ENCODE results near the gene ENDOU.

The ENDOU gene, protein sequence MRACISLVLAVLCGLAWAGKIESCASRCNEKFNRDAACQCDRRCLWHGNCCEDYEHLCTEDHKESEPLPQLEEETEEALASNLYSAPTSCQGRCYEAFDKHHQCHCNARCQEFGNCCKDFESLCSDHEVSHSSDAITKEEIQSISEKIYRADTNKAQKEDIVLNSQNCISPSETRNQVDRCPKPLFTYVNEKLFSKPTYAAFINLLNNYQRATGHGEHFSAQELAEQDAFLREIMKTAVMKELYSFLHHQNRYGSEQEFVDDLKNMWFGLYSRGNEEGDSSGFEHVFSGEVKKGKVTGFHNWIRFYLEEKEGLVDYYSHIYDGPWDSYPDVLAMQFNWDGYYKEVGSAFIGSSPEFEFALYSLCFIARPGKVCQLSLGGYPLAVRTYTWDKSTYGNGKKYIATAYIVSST

GRCh38 chr12:47725091-47725772 is at the start of gene ENDOU:
Gene ENDOU (minus strand): TSS chr12:47725490. CDS start chr12:47725413, 77 bp downstream.
- DNase-seq = no peak

GRCh38 chr12:47774663-47775062 is 49.4 kb upstream of the ENDOU start:
- DNase-seq = no peak

GRCh38 chr12:47773858-47774580 is 48.7 kb upstream of the ENDOU start:
- no peak for DNase-seq

- peak; percentile 75 for DNase-seq
These were observed 48.0 kb upstream of the ENDOU start, which contains the start of gene SLC48A1 for GRCh38 chr12:47773062-47773857. Gene SLC48A1 (plus strand): TSS chr12:47773238. CDS start chr12:47773305, 67 bp downstream.

GRCh38 chr12:47772738-47773061 is 47.4 kb upstream of the ENDOU start:
- no peak for DNase-seq

DNA sequence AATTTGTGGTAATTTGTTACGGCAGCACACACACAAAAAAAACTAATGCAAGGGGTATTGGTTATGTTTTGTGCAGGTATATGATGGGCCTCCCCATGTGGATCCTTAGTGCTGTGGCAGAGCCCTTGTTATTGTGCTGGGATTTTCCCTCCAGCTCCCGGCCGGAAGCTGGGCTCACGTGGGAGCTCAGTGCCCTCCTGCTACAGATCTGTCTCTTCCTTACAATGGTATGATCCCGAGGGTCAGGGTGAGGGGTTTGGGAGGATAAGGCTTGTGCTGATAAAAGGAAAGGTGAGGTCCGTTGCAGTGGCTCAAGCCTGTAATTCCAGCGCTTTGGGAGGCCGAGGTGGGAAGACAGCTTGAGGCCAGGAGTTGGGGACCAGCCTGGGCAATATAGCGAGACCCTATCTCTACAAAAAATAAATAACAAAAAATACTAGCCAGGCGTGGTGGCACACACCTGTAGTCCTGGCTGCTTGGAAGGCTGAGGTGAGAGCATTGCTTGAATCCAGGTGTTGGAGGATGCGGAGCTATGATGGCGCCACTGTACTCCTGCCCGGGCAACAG is 46.9 kb upstream of the ENDOU start:
- DNase-seq = no peak

GRCh38 chr12:47771304-47771703 is 46.0 kb upstream of the ENDOU start:
- no peak for DNase-seq

GRCh38 chr12:47770086-47770726 is 44.9 kb upstream of the ENDOU start:
- no peak for DNase-seq

- DNase-seq = no peak
These were observed 44.2 kb upstream of the ENDOU start for GRCh38 chr12:47769234-47770085.

- no peak for DNase-seq
These were observed 43.1 kb upstream of the ENDOU start for GRCh38 chr12:47768323-47768811.

DNA sequence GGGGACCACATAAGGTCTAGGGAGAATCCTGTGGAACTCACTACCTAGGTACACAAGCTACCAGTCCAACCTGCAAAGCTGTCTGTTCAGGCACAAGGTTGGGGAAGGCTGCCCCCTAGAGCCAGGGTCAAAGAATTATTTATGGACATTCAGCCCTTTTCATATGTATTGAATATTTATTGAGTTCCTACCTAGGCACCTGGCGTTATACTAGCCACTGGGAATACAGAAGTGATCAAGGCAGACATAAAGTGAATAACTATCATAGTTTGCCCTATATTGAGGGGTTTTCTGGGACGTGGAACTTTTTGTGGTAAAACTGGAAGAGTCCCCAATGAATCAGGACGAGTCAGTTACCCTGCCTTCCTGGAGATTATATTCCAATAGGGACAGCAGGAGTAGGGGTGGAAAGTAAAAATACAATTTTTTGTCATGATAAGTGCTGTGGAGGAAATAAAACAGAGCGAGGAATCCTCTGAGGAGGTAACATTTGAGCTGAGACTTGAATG is 42.0 kb upstream of the ENDOU start:
- peak; percentile 76 for DNase-seq

- DNase-seq = no peak
These were observed 41.4 kb upstream of the ENDOU start for GRCh38 chr12:47766502-47767215.

- DNase-seq = no peak
These were observed 38.4 kb upstream of the ENDOU start for GRCh38 chr12:47763481-47764346.

DNA sequence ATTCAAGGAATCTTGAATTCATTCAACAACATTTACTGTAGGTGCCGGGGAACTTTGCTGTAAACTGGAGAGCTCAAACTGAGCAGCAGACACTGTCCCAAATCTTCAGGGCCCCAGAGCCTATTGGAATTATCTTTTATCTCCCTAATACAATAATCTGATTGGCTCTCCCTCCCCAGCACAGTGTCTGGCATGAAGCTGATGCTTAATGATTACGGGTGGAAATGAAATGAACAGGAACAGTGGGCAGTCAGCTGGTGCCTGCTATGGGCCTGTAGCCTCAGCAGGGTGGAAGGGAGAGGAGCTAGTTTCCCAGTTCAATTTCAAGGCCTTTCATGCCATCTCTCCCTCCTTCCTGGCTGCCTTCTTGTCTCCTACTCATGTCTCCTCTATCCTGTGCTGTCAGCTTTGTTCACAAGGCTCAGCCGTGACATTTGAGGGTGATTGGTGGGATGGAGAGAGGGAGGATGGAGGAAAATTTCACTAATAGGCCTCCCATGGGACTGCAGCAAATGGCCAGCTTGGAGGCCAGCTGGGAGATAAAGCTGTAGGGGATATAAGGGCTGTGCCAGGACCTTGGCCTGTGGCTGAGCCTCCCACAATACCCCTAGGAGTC is 37.7 kb upstream of the ENDOU start:
- DNase-seq = no peak

DNA sequence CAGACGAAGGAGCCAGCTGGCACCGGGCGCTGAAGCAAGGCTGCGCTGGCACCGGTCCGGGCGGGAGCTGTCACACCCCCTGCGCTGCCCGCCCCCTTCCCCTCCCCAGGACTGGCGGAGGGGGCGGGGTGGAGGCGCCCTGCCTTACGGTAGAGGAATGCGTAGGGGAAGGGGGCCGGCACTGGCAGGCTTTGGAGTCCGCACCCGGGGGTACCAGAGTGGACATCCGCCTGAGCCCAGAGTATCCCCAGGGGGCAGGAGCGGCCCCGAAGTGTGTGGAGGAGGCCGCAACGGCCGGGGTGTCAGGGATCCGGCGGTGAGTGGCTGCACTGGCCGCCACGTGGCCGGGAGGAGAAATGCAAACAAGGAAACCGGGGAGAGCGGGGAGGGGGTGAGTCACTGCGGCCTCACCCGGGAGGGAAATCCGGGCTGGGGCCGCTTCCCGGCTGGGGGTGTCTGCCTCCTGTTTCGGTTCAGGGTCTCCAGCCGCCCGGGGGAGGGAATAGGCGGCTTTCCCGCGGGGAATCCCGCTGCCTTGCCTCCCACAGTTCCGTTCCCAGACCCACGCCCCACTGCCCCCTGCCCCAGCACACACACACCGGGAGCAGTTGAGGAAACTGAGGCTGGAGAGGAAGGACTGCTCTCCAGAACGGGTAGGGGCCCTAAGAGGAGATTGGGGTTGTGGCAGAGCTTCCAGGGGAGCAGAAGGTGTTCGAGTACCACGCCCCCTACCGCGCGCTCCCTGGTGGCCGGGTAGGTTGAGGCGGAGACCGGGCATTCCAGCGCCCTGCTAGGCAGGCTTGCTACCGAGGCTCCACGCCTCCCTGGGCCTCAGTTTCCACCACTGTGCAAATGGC is 33.8 kb upstream of the ENDOU start, which contains the start of gene RAPGEF3:
Gene RAPGEF3 (minus strand): TSS at position 47 of the 857 bp plus-strand sequence. CDS start 324 bp downstream, outside the sequence.
- peak; percentile 78 for DNase-seq

- no peak for DNase-seq
These were observed 33.2 kb upstream of the ENDOU start for GRCh38 chr12:47758584-47758833.

DNA sequence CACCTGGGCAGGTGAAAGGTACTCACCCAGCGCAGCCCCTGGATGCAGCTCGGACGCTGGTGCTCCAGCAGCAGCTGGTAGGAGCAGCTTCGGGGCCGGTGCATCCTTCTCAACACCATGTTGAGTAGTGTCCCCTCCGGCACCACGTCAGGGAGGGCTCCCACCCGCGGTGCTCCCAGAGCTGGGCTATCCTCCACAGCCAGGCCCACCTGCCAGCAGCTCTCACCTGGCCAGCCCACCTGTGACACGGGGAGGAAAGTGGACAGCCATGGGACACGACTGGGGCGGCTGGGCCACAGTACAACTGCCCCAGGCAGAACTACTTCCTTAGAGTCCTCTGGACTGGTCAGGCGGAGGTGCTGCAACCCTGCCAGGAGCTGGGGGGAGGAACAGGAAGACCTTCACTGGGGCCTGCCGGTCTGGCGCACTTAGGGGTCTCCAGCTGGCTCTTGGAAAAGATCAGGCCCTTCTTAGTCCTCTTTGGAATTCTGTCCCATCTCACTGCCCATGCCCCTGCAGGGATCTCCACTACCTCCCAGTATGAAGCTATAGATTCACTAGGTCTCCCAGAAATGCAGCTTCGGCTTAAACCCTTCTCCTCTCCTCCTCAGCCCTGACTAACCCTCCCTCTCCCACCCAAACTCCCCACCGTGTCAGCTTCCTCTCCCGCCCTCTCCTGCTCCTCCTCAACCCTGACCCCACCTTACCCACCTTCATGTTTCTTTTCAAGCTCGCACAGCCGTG is 32.7 kb upstream of the ENDOU start:
- DNase-seq = no peak
